ENCODE data around the gene FAM184B. TPM values are rescaled to one million over a fixed set of nuclear protein-coding genes. Genes with fewer than 3 reads are reported as not detected.

The FAM184B gene
- total RNA-seq, 1 donor from 2014 or later = not detected

- H3K9me3 ChIP-seq = no peaks in the 10 kb centered on the region
- H3K27me3 ChIP-seq = no peaks in the 10 kb centered on the region
- peaks cover 4 to 21% of the 10 kb centered on the region in 2 donors for H3K4me1 ChIP-seq
- no peak for DNase-seq (ENCODE audit: low spot score in 2 of 2)
- peaks cover 45 to 53% of the 10 kb centered on the region in 2 donors for H3K36me3 ChIP-seq
- H3K4me3 ChIP-seq = no peak overlapping the region
- H3K27ac ChIP-seq = no peak overlapping the region
- no peak for TF ChIP-seq CTCF (IDR thresholded peaks at IDR 0.05)
- intact Hi-C loops (cut with DNase I) = no loop called here
Observed at GRCh38 chr4:17618926-17619325, 162.5 kb downstream of the FAM184B start.

GRCh38 chr4:17616283-17616682, 165.1 kb downstream of the FAM184B start:
- Histone ChIP-seq H3K4me1 (peaks cover 4 to 21% of the 10 kb centered on the region in 2 donors), H3K27ac (no peak overlapping the region), H3K4me3 (peak overlapping the region; percentile 80 to 91), H3K9me3 (no peaks in the 10 kb centered on the region), H3K36me3 (peaks cover 21 to 26% of the 10 kb centered on the region in 2 donors), H3K27me3 (no peaks in the 10 kb centered on the region)
- TF ChIP-seq CTCF (IDR thresholded peaks at IDR 0.05) = no peak
- intact Hi-C loops (cut with DNase I) = no loop called here
- no peak for DNase-seq (ENCODE audit: low spot score in 2 of 2)

- H3K4me1 ChIP-seq = peaks cover 4 to 21% of the 10 kb centered on the region in 2 donors
- DNase-seq (ENCODE audit: low spot score in 2 of 2) = peak; percentile 88 to 98
- H3K4me3 ChIP-seq = peak within 1 kb of the TSS; percentile 80 to 91
- peak within 1 kb of the TSS; percentile 80 to 81 for H3K27ac ChIP-seq
- no peaks in the 10 kb centered on the region for H3K27me3 ChIP-seq
- peaks cover 7 to 10% of the 10 kb centered on the region in 2 donors for H3K36me3 ChIP-seq
- H3K9me3 ChIP-seq = no peaks in the 10 kb centered on the region
- intact Hi-C loops (cut with DNase I) = loop anchor here (1.0 to 2.0 kb wide), 3 partner anchors 37 to 406 kb away; partner anchors contain the start of genes DCAF16, LAP3, LCORL and NCAPG
- peak in 1 of 3 experiments; percentile 21 for TF ChIP-seq CTCF (IDR thresholded peaks at IDR 0.05)
Observed at GRCh38 chr4:17614416-17615299, 166.8 kb downstream of the FAM184B start, which contains the start of gene MED28. MED28 (plus strand) TSS chr4:17614641; CDS start chr4:17614655, 14 bp downstream.

GRCh38 chr4:17613761-17614415, 167.5 kb downstream of the FAM184B start:
- peaks cover 4 to 19% of the 10 kb centered on the region in 2 donors for H3K4me1 ChIP-seq
- intact Hi-C loops (cut with DNase I) = loop anchor here (1.0 to 2.0 kb wide), 3 partner anchors 37 to 407 kb away; partner anchors contain the start of genes DCAF16, LAP3, LCORL and NCAPG

More at GRCh38 chr4:17613761-17614415, 167.5 kb downstream of the FAM184B start:
- H3K27me3 ChIP-seq = no peaks in the 10 kb centered on the region
- peak overlapping the region; percentile 80 to 81 for H3K27ac ChIP-seq
- H3K36me3 ChIP-seq = peaks cover 0 to 6% of the 10 kb centered on the region in 2 donors
- peak overlapping the region; percentile 80 to 91 for H3K4me3 ChIP-seq
- DNase-seq (ENCODE audit: low spot score in 2 of 2) = no peak
- no peak for TF ChIP-seq CTCF (IDR thresholded peaks at IDR 0.05)
- H3K9me3 ChIP-seq = no peaks in the 10 kb centered on the region

Data from ascending aorta (tissue), 2 donors.